GM11168 (cell line): ENCODE results near the gene CAVIN3.
"Not testable (repeated sequence)": the region's sequence is repeated elsewhere in the genome, so short reads cannot be mapped to it uniquely, and the experiment has no call there.

Experiments used
- in situ Hi-C: fragments of 300-500 bp; cut with MboI; formaldehyde crosslinking; loops from one replicate; pipeline ENCODE4 v1.12.0; 2022; ENCODE audit warnings: low sequenced_read_pairs; ENCODE audit not compliant: unreplicated experiment

CAVIN3 gene

GRCh38 chr11:6283453-6284023 lies 36.8 kb downstream of the CAVIN3 start:
- in situ Hi-C loops = no loop called here

- in situ Hi-C loops = not testable (repeated sequence)
These were observed 39.5 kb downstream of the CAVIN3 start for GRCh38 chr11:6280809-6281208.

GRCh38 chr11:6273188-6273587 lies 47.1 kb downstream of the CAVIN3 start:
- in situ Hi-C loops = no loop called here

- in situ Hi-C loops = no loop called here
These were observed 48.7 kb downstream of the CAVIN3 start for GRCh38 chr11:6271598-6271997.

- in situ Hi-C loops = no loop called here
These were observed 49.6 kb downstream of the CAVIN3 start for GRCh38 chr11:6270584-6271246.

GRCh38 chr11:6269994-6270393 lies 50.3 kb downstream of the CAVIN3 start:
- in situ Hi-C loops = no loop called here
